Esophagus squamous epithelium (tissue), 4 donors: Measurements from ENCODE around the gene DAPK1.

Experiments
- POLR2A ChIP-seq, 4 donors: fragments of 450-650 bp; IDR thresholded peaks; one replicate each; pipeline ENCODE4 v1.6.1; 2017; ENCODE audit warnings: antibody characterized with exemption in 4 of 4, mild to moderate bottlenecking in 4 of 4, moderate library complexity in 3 of 4
- TF ChIP-seq, protein P1 (sequence below), 6 experiments: fragments of 450-650 bp in 4 of 6; fragments of 200-600 bp in 2 of 6; sonication (generic) in 2 of 6; IDR thresholded peaks; one replicate each; pipeline ENCODE4 v1.5.1; 2016 to 2019; ENCODE audit warnings: antibody characterized with exemption in 6 of 6, mild to moderate bottlenecking in 4 of 6, moderate library complexity in 4 of 6

GRCh38 chr9:87618931-87619330 lies 121.3 kb downstream of the DAPK1 start:
- TF ChIP-seq, protein P1, sequence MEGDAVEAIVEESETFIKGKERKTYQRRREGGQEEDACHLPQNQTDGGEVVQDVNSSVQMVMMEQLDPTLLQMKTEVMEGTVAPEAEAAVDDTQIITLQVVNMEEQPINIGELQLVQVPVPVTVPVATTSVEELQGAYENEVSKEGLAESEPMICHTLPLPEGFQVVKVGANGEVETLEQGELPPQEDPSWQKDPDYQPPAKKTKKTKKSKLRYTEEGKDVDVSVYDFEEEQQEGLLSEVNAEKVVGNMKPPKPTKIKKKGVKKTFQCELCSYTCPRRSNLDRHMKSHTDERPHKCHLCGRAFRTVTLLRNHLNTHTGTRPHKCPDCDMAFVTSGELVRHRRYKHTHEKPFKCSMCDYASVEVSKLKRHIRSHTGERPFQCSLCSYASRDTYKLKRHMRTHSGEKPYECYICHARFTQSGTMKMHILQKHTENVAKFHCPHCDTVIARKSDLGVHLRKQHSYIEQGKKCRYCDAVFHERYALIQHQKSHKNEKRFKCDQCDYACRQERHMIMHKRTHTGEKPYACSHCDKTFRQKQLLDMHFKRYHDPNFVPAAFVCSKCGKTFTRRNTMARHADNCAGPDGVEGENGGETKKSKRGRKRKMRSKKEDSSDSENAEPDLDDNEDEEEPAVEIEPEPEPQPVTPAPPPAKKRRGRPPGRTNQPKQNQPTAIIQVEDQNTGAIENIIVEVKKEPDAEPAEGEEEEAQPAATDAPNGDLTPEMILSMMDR (IDR thresholded peaks at IDR 0.05) = no peak
- TF ChIP-seq POLR2A (IDR thresholded peaks at IDR 0.05) = no peak
